ENCODE measurements around the gene RASGRF1.

GRCh38 chr15:79036323-79036722 is 54.3 kb downstream of the RASGRF1 start:
- TF ChIP-seq ZNF274 (IDR thresholded peaks at IDR 0.05; ENCODE audit: low read depth, low read length) (no peak), YY1 (IDR thresholded peaks at IDR 0.05; ENCODE audit: insufficient read depth, insufficient read length) (no peak)

Data from NT2/D1 (cell line).